Breast epithelium (tissue), 3 donors: Measurements from ENCODE around the gene SMAD6.

Experiments used
- POLR2AphosphoS5 ChIP-seq, 3 donors: sonication (generic); formaldehyde crosslinking; IDR thresholded peaks; one replicate each; pipeline ENCODE4 v1.6.1; 2017; ENCODE audit warnings: antibody characterized with exemption in 3 of 3
- TF ChIP-seq, protein P1 (sequence below), 3 donors: fragments of 450-650 bp; IDR thresholded peaks; one replicate each; pipeline ENCODE4 v1.5.1; 2016 to 2017; ENCODE audit warnings: antibody characterized with exemption in 3 of 3, mild to moderate bottlenecking in 3 of 3, moderate library complexity in 3 of 3

DNA sequence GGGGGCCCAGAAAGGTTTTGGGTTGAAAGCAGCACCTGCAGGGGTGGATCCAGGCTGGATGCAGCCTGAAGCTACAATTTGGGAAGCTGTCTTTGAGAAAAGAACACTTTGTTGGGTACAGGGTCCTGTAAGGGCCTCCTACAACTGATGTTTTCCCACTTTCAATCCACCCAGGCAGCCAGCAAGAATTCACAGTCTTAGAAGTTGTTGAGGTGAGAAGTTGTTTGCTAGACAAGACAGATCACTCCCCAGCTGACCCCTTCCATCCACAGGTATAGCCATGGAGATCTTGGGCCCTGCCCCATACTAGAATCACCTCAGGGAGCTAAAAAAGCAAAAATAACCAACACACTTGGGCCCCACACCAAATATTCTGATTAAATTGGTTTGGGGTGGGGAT is 10.3 kb upstream of the SMAD6 start:
- TF ChIP-seq, protein P1, sequence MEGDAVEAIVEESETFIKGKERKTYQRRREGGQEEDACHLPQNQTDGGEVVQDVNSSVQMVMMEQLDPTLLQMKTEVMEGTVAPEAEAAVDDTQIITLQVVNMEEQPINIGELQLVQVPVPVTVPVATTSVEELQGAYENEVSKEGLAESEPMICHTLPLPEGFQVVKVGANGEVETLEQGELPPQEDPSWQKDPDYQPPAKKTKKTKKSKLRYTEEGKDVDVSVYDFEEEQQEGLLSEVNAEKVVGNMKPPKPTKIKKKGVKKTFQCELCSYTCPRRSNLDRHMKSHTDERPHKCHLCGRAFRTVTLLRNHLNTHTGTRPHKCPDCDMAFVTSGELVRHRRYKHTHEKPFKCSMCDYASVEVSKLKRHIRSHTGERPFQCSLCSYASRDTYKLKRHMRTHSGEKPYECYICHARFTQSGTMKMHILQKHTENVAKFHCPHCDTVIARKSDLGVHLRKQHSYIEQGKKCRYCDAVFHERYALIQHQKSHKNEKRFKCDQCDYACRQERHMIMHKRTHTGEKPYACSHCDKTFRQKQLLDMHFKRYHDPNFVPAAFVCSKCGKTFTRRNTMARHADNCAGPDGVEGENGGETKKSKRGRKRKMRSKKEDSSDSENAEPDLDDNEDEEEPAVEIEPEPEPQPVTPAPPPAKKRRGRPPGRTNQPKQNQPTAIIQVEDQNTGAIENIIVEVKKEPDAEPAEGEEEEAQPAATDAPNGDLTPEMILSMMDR (IDR thresholded peaks at IDR 0.05): no peak
- TF ChIP-seq POLR2AphosphoS5 (IDR thresholded peaks at IDR 0.05): no peak
